MCF 10A (cell line): ENCODE data around the gene PACRG. TPM values are rescaled to one million over a fixed set of nuclear protein-coding genes. Genes with fewer than 3 reads are reported as not detected.

Experiments
- BruUV-seq: library from RNA; stranded (reverse); fragments of 400-500 nt; replicated peaks from 2 replicates; lab custom pipeline; 2021; lab: Mats Ljungman, UMichigan
- CTCF ChIA-PET: fragments of 300-600 bp; sonication (Branson Sonifier 250); formaldehyde crosslinking; extraction: SDS; loops from one replicate; lab custom pipeline; 2021; ENCODE audit warnings: antibody characterized with exemption, inconsistent platforms; lab: Yijun Ruan, JAX
- POLR2A ChIA-PET: fragments of 300-600, 350-650 bp; sonication (Branson Sonifier 250); formaldehyde crosslinking; extraction: SDS; loops from one replicate; lab custom pipeline; 2020; ENCODE audit warnings: antibody characterized with exemption, inconsistent platforms; lab: Yijun Ruan, JAX
- DNase-seq: peaks from one replicate; pipeline ENCODE4 v3.0.0-alpha.2; 2018; ENCODE audit not compliant: unreplicated experiment
- H3K27ac Mint-ChIP-seq: one replicate; pipeline ENCODE4 v1.8.0; 2022; ENCODE audit warnings: mild to moderate bottlenecking, low read depth, mixed read lengths; ENCODE audit not compliant: unreplicated experiment
- H3K27me3 Mint-ChIP-seq: one replicate; pipeline ENCODE4 v1.8.0; 2022; ENCODE audit warnings: mixed read lengths; ENCODE audit not compliant: insufficient read depth, unreplicated experiment
- H3K36me3 Mint-ChIP-seq: one replicate; pipeline ENCODE4 v1.8.0; 2022; ENCODE audit warnings: mild to moderate bottlenecking, moderate library complexity, mixed read lengths; ENCODE audit not compliant: insufficient read depth, unreplicated experiment
- H3K4me1 Mint-ChIP-seq: one replicate; pipeline ENCODE4 v1.8.0; 2022; ENCODE audit warnings: mixed read lengths; ENCODE audit not compliant: insufficient read depth, unreplicated experiment
- H3K4me3 Mint-ChIP-seq: one replicate; pipeline ENCODE4 v1.8.0; 2022; ENCODE audit warnings: mild to moderate bottlenecking, moderate library complexity, mixed read lengths; ENCODE audit not compliant: unreplicated experiment
- H3K9me3 Mint-ChIP-seq: one replicate; pipeline ENCODE4 v1.8.0; 2022; ENCODE audit warnings: mixed read lengths; ENCODE audit not compliant: unreplicated experiment
- CTCF ChIP-seq: fragments of 200-600 bp; IDR thresholded peaks from one replicate; pipeline ENCODE4 v1.8.0; 2022; ENCODE audit warnings: antibody characterized with exemption, mild to moderate bottlenecking; ENCODE audit not compliant: unreplicated experiment
- intact Hi-C: fragments of 100-400 bp; cut with micrococcal nuclease; formaldehyde crosslinking; loops from 2 replicates; pipeline ENCODE4 v1.14.1; 2022
- total RNA-seq: library from RNA; stranded (reverse); gene quantifications from 2 replicates; pipeline ENCODE4 v1.2.3, GENCODE V29; 2022

PACRG gene
- total RNA-seq, 1 experiment from 2014 or later = not detected

DNA sequence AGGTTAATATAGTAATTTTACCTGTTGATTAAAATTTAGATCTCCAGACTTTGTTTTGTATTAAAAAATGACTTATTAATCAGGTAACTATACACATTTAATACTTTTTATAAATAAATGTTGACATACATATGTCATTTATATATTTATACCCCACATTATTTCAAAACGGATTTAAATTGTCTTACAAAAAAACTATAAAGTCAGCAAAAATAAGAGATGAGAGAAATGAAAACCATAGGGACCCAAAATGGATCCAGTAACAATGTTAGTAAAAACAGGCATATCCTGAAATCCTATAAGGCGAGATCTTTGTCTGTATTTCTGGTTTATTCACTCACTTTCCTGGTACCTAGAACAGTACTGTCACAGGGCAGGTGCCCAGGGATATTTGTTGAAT lies 91.5 kb downstream of the PACRG start:
- Mint-ChIP-seq H3K4me3 (no peak overlapping the region), H3K27me3 (no peaks in the 10 kb centered on the region), H3K4me1 (no peaks in the 10 kb centered on the region), H3K27ac (no peak overlapping the region), H3K9me3 (no peaks in the 10 kb centered on the region), H3K36me3 (no peaks in the 10 kb centered on the region)
- ChIA-PET POLR2A (no interaction called here), CTCF (no interaction called here)
- no TSS peak for BruUV-seq
- no peak for DNase-seq
- no peak for TF ChIP-seq CTCF
- intact Hi-C loops = no loop called here

DNA sequence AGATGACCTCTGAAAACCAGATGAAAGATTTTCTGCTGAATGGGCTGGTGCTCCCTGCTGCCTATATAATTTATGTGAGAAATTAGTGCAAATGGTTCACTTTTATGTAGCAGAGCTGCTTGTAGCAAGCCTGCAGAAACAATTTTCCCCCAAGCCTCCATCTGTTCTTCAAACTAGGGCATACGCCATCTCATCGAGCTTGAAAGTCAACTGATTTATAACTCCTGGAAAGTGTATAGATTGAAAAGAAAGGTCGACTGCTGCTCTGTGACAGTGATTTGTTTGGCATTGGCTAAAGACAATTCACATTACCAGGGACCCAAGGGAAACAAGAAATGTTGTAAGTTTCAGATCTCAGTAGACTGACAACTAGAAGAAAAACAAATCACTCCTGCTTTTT lies 93.3 kb downstream of the PACRG start:
- H3K4me3 Mint-ChIP-seq = no peak overlapping the region
- no peaks in the 10 kb centered on the region for H3K4me1 Mint-ChIP-seq
- no peaks in the 10 kb centered on the region for H3K27me3 Mint-ChIP-seq
- intact Hi-C loops = no loop called here
- no peak overlapping the region for H3K27ac Mint-ChIP-seq
- no peak for DNase-seq
- H3K36me3 Mint-ChIP-seq = no peaks in the 10 kb centered on the region
- ChIA-PET CTCF (interaction anchor here (0.6 to 0.8 kb wide), 2 partner anchors 182 to 264 kb away, joined by 3 read pairs; no protein-coding TSS in a partner anchor), POLR2A (no interaction called here)
- H3K9me3 Mint-ChIP-seq = no peaks in the 10 kb centered on the region
- BruUV-seq = no TSS peak
- TF ChIP-seq CTCF = no peak

DNA sequence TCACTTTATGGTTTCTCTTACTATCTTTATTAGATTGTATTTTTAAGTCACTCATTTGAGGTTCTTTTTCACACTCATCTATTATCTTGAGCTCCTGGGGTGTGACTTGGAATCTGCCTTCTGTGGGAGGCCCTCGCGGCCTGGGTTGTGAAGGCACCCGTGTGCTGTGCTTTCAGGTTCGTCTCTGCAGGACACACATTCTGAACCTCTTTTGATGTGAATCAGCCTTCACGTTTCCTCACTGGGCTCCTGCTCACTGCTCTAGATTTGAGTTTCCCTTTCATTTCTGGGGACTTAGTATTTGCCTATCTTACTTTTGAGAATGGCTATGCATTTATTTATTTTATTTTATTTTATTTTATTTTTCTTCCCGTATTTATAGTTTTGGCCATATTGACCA lies 97.8 kb downstream of the PACRG start:
- intact Hi-C loops = no loop called here
- DNase-seq = no peak
- ChIA-PET POLR2A (no interaction called here), CTCF (interaction anchor here (1.1 kb wide), 1 partner anchor 27 kb away, joined by 3 read pairs; no protein-coding TSS in a partner anchor)
- H3K27me3 Mint-ChIP-seq = no peaks in the 10 kb centered on the region
- no peak overlapping the region for H3K4me3 Mint-ChIP-seq
- TF ChIP-seq CTCF = no peak
- peaks cover 6% of the 10 kb centered on the region for H3K4me1 Mint-ChIP-seq
- H3K9me3 Mint-ChIP-seq = no peaks in the 10 kb centered on the region
- no TSS peak for BruUV-seq
- H3K27ac Mint-ChIP-seq = no peak overlapping the region
- H3K36me3 Mint-ChIP-seq = no peaks in the 10 kb centered on the region

DNA sequence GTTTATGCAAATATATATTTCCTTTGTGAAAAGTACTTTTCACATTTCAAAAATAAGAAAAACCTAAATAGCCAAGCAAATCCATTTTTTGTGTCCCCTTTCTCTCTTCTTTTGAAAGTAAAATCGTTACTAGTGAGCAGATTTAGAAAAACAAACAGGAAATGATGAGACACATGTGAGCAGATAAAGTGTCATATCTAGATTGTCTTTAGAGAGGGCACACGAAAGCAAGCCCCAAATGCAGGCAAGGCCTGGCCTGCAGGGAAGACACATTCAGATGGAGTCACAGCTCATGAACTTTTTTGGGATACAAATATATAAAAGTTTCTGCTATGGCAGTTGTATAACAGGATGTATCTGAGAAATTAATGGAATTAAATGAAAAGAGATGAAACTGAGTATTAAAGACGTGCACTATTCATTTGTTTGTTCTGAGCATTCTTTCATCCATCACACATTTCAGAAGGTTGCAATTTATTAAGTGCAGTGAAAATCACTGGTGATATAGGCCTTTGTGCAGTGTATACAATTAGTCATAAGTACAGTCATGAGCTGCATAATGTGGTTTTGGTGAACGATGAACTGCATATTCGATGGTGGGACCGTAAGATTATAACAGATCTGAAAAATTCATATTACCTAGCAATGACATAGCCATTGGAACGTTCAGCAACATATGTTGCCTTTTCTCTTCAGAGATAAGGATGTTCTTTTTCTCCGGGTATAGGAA lies 101.4 kb downstream of the PACRG start:
- no TSS peak for BruUV-seq
- no peaks in the 10 kb centered on the region for H3K36me3 Mint-ChIP-seq
- H3K27ac Mint-ChIP-seq = no peak overlapping the region
- ChIA-PET POLR2A (interaction anchor here (0.7 kb wide), 1 partner anchor 13 kb away, joined by 3 read pairs; no protein-coding TSS in a partner anchor), CTCF (interaction anchor here (0.9 to 1.0 kb wide), 2 partner anchors 19 to 28 kb away, joined by 3 read pairs; no protein-coding TSS in a partner anchor)
- H3K27me3 Mint-ChIP-seq = no peaks in the 10 kb centered on the region
- DNase-seq = no peak
- no peak for TF ChIP-seq CTCF
- no peak overlapping the region for H3K4me3 Mint-ChIP-seq
- H3K9me3 Mint-ChIP-seq = no peaks in the 10 kb centered on the region
- peaks cover 6% of the 10 kb centered on the region for H3K4me1 Mint-ChIP-seq
- intact Hi-C loops = no loop called here
